NOMO-1 treated with dmso at 0.1 percent for 144 hours (cell line): ENCODE measurements around the gene ASB16.
A peak's percentile ranks its signal among the peaks of the same experiment; 100 is the strongest.

Experiments used
- DNase-seq: peaks from one replicate; lab custom pipeline; 2025; ENCODE audit not compliant: unreplicated experiment; lab: John Stamatoyannopoulos, UW

Gene ASB16

GRCh38 chr17:44221084-44221861, 50.8 kb downstream of the ASB16 start:
- peak; percentile 40 for DNase-seq

DNA sequence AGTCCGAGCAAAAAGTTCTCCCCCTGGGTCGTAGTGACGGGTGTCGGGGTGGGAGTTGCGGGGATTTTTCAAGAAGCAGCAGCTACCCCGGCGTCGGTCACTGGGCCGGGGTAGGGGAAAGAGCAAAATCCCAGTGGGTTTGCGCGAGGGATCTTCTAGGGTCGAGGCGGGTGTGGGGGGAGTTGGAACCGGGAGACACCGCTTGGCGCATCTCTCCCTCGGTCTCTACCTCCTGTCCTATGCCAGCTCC, 51.3 kb downstream of the ASB16 start:
- no peak for DNase-seq

- peak; percentile 53 for DNase-seq
These were observed 51.8 kb downstream of the ASB16 start for GRCh38 chr17:44222112-44222869.

GRCh38 chr17:44223541-44224071, 53.1 kb downstream of the ASB16 start:
- no peak for DNase-seq
